Ovary (tissue), 9 donors: ENCODE measurements around the gene PRPF19. TPM values are rescaled to one million over a fixed set of nuclear protein-coding genes. Genes with fewer than 3 reads are reported as not detected.

Experiments used
- DNase-seq, 5 donors: peaks; one replicate each; pipeline ENCODE4 v3.0.0-alpha.2; 2019 to 2020
- H3K27ac ChIP-seq, 2 donors: fragments of 200-600 bp; one replicate each; pipeline versions ENCODE4 v1.5.1 to v1.8.0; 2019 to 2022
- H3K27me3 ChIP-seq: fragments of 200-600 bp; one replicate; pipeline ENCODE4 v1.8.0; 2022
- H3K36me3 ChIP-seq: fragments of 200-600 bp; sonication (generic); one replicate; pipeline ENCODE4 v1.5.1; 2019
- H3K4me1 ChIP-seq: one replicate; pipeline ENCODE4 v1.8.1; 2013; ENCODE audit warnings: mild to moderate bottlenecking, moderate library complexity; ENCODE audit not compliant: insufficient read depth
- H3K4me3 ChIP-seq: fragments of 200-600 bp; sonication (generic); one replicate; pipeline ENCODE4 v1.5.1; 2017
- H3K9me3 ChIP-seq, 2 donors: fragments of 200-600 bp in 1 of 2; sonication (generic) in 1 of 2; one replicate each; pipeline versions ENCODE4 v1.5.1 to v1.8.1; 2013 to 2019; ENCODE audit warnings: mild to moderate bottlenecking in 1 of 2, moderate library complexity in 1 of 2
- EP300 ChIP-seq: sonication (generic); formaldehyde crosslinking; IDR thresholded peaks from one replicate; pipeline ENCODE4 v1.6.1; 2017; ENCODE audit warnings: antibody characterized with exemption
- POLR2A ChIP-seq: fragments of 450-650 bp; IDR thresholded peaks from one replicate; pipeline ENCODE4 v1.6.1; 2017; ENCODE audit warnings: antibody characterized with exemption, mild to moderate bottlenecking, moderate library complexity
- WGBS, 3 donors: extraction: QIAGEN DNeasy Blood & Tissue Kit in 1 of 3; methylation state at CpG; one replicate each; pipeline versions ENCODE4 v1.1.5 to v1.1.7; 2013 to 2017; 5-methylcytosine and 5-hydroxymethylcytosine counted together
- intact Hi-C, 4 donors: fragments of 100-400 bp; cut with DNase I; formaldehyde crosslinking; loops; one replicate each; pipeline versions ENCODE4 v1.11.0 to v1.15.1; 2022 to 2023
- polyA plus RNA-seq, 2 donors: library from polyadenylated mRNA; stranded (reverse); fragments of 200-250 nt in 1 of 2; fragments of 350-450 nt in 1 of 2; fragmentation: Illumina TruSeq in 1 of 2; extraction: RNeasy Lipid Tissue Mini Kit (QIAGEN cat#74804) in 1 of 2; gene quantifications; one replicate each; pipeline ENCODE4 v1.2.3, GENCODE V29; 2013 to 2014
- total RNA-seq, 7 donors: library from RNA; depleted of rRNA in 2 of 7; stranded (reverse); fragments of >200 nt in 2 of 7; fragmentation: NEBNext Ultra II Directional in 3 of 7; extraction: Animal tissue kit (Norgen Biotek cat#: 25700) in 3 of 7; gene quantifications; one replicate each; pipeline versions ENCODE4 v1.1.0 to v1.2.4, GENCODE V29; 2016 to 2023
- TF ChIP-seq, protein P1 (sequence below), 3 donors: fragments of 450-650 bp in 2 of 3; fragments of 200-600 bp in 1 of 3; IDR thresholded peaks; one replicate each; pipeline versions ENCODE4 v1.5.1 to v1.8.0; 2016 to 2022; ENCODE audit warnings: antibody characterized with exemption in 3 of 3, mild to moderate bottlenecking in 1 of 3
- donor health status: DM: no; HTN: no; CAD: no; lungs with moderate emphysema.
- donor health status: DM: no; HTN: no; CAD: no.
- donor health status: Bipolar disorder and iron deficiency.
- donor health status: DM: yes; HTN: yes; CAD: no.
- donor health status: DM: no; HTN: no; CAD: no.
- donor health status: DM: yes; HTN: yes; CAD: no.

The PRPF19 gene
- total and polyA plus RNA-seq, 9 donors: 44.1 to 109 (median 91.6) TPM

DNA sequence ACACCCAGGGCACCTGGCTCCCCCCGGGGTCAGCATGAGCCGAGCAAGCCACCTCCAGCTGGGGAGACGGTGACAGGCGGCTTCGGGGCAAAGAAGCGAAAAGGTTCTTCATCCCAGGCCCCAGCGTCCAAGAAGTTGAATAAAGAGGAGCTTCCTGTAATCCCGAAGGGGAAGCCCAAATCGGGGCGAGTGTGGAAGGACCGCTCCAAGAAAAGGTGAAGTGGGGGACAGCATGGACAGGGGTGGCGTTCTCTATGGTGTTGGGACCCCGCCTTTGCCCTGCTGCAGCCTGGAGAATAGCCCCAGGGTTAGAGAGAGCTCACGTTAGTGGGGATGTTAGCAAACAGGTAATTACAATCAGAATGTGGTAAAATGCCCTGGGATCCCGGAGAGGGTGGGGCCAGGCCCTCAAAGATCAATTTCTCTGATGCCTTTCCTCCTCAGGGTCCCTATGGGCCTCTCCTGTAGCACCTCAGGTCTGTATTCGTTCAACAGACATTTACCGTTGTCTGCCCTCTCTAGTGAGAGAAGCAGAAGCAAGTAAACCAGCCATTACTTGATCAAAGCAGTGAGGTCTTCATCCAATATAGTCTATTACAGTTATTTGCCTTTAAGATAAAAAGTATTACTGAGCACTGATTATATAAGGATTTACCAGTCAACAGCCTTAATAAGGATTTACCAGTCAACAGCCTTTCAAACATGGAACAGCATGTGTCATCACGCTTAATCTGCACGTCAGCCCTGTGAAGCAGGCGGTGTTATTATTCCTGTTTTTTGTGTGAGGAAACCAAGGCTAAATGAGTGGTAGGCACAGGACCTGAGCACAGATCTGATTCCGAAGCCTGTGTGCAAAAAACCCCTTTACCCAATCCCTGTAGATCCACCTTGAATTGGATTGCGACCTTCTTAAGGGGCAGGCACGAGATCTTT, 63.5 kb downstream of the PRPF19 start:
- H3K4me1 ChIP-seq: peaks cover 16% of the 10 kb centered on the region
- H3K9me3 ChIP-seq: no peaks in the 10 kb centered on the region
- TF ChIP-seq, protein P1, sequence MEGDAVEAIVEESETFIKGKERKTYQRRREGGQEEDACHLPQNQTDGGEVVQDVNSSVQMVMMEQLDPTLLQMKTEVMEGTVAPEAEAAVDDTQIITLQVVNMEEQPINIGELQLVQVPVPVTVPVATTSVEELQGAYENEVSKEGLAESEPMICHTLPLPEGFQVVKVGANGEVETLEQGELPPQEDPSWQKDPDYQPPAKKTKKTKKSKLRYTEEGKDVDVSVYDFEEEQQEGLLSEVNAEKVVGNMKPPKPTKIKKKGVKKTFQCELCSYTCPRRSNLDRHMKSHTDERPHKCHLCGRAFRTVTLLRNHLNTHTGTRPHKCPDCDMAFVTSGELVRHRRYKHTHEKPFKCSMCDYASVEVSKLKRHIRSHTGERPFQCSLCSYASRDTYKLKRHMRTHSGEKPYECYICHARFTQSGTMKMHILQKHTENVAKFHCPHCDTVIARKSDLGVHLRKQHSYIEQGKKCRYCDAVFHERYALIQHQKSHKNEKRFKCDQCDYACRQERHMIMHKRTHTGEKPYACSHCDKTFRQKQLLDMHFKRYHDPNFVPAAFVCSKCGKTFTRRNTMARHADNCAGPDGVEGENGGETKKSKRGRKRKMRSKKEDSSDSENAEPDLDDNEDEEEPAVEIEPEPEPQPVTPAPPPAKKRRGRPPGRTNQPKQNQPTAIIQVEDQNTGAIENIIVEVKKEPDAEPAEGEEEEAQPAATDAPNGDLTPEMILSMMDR (IDR thresholded peaks at IDR 0.05): no peak
- TF ChIP-seq EP300: no peak
- intact Hi-C loops: loop anchor here in 1 of 4 donors (10.0 kb wide), 1 partner anchor 52 kb away; no protein-coding TSS in a partner anchor
- H3K36me3 ChIP-seq: no peaks in the 10 kb centered on the region
- no peak overlapping the region for H3K27ac ChIP-seq
- no peak for DNase-seq
- peak overlapping the region; percentile 87 for H3K4me3 ChIP-seq
- H3K27me3 ChIP-seq: no peaks in the 10 kb centered on the region
- WGBS, 3 donors: 10 to 11% (median 11%) methylated on average over 23 of the region's 23 CpGs

- H3K27me3 ChIP-seq: no peaks in the 10 kb centered on the region
- no peaks in the 10 kb centered on the region for H3K9me3 ChIP-seq
- H3K36me3 ChIP-seq: no peaks in the 10 kb centered on the region
- H3K4me3 ChIP-seq: peak within 1 kb of the TSS; percentile 87
- H3K27ac ChIP-seq: peak within 1 kb of the TSS; percentile 22 to 56
- peaks cover 16% of the 10 kb centered on the region for H3K4me1 ChIP-seq
- TF ChIP-seq, protein P1 (IDR thresholded peaks at IDR 0.05): peak in 1 of 3 donors; percentile 31
- peak; percentile 36 for TF ChIP-seq POLR2A
- TF ChIP-seq EP300: peak; percentile 37
- intact Hi-C loops: loop anchor here in 1 of 4 donors (10.0 kb wide), 1 partner anchor 53 kb away; no protein-coding TSS in a partner anchor
- DNase-seq: peak; percentile 97 to 99 (median 98)
- WGBS, 3 donors: 0% methylated on average over 45 to 57 of the region's 57 CpGs
Observed at GRCh38 chr11:60841797-60842667, 64.4 kb downstream of the PRPF19 start, which contains the start of gene CCDC86. TSS of gene CCDC86 (plus strand) at chr11:60842113. CDS start at chr11:60842125, 12 bp downstream.

Other genes with a start within 250 kb of the PRPF19 start
- gene MS4A8, start 207.0 kb downstream of the PRPF19 start, total RNA-seq: 10 to 100 TPM in 1 of 7 donors, 1 to 10 TPM in 4, under 1 TPM in 1, not detected in 1; 0.96 to 30.9 (median 2.5) TPM
- gene MS4A8, start 207.0 kb downstream of the PRPF19 start, polyA plus RNA-seq: under 1 TPM in 1 of 2 donors, not detected in 1; 0.45 TPM
- gene MS4A18, start 181.9 kb downstream of the PRPF19 start, total RNA-seq: not detected
- not detected for gene MS4A18, start 181.9 kb downstream of the PRPF19 start, polyA plus RNA-seq
- 1 to 10 TPM in 1 of 7 donors, under 1 TPM in 1, not detected in 5; 0.33 to 1.1 TPM for gene MS4A15, start 149.7 kb downstream of the PRPF19 start, total RNA-seq
- under 1 TPM in 1 of 2 donors, not detected in 1; 0.15 TPM for gene MS4A15, start 149.7 kb downstream of the PRPF19 start, polyA plus RNA-seq
- gene MS4A10, start 121.3 kb downstream of the PRPF19 start, total RNA-seq: under 1 TPM in 1 of 7 donors, not detected in 6; 0.36 TPM
- gene MS4A10, start 121.3 kb downstream of the PRPF19 start, polyA plus RNA-seq: not detected
- gene CCDC86, start 64.5 kb downstream of the PRPF19 start, total RNA-seq: 10 to 100 TPM in 6 of 7 donors, 1 to 10 TPM in 1; 7.0 to 32.9 (median 20.4) TPM
- 10 to 100 TPM; 10.5 to 16.4 TPM for gene CCDC86, start 64.5 kb downstream of the PRPF19 start, polyA plus RNA-seq
- under 1 TPM in 5 of 7 donors, not detected in 2; 0.10 to 0.46 (median 0.15) TPM for gene PTGDR2, start 50.6 kb downstream of the PRPF19 start, total RNA-seq
- gene PTGDR2, start 50.6 kb downstream of the PRPF19 start, polyA plus RNA-seq: under 1 TPM; 0.07 to 0.42 TPM
- not detected for gene ZP1, start 39.0 kb downstream of the PRPF19 start, total RNA-seq
- gene ZP1, start 39.0 kb downstream of the PRPF19 start, polyA plus RNA-seq: under 1 TPM in 1 of 2 donors, not detected in 1; 0.17 TPM
- gene TMEM109, start 7.6 kb upstream of the PRPF19 start, total RNA-seq: 100 to 1,000 TPM in 5 of 7 donors, 10 to 100 TPM in 2; 88.7 to 143 (median 109) TPM
- gene TMEM109, start 7.6 kb upstream of the PRPF19 start, polyA plus RNA-seq: 100 to 1,000 TPM; 133 to 145 TPM
- gene TMEM132A, start 17.9 kb upstream of the PRPF19 start, total RNA-seq: 10 to 100 TPM; 16.5 to 34.1 (median 21.3) TPM
- gene TMEM132A, start 17.9 kb upstream of the PRPF19 start, polyA plus RNA-seq: 10 to 100 TPM in 1 of 2 donors, 1 to 10 TPM in 1; 2.9 to 21.3 TPM
- 10 to 100 TPM; 25.3 to 55.8 (median 43.9) TPM for gene SLC15A3, start 45.6 kb upstream of the PRPF19 start, total RNA-seq
- 10 to 100 TPM; 27.2 to 38.9 TPM for gene SLC15A3, start 45.6 kb upstream of the PRPF19 start, polyA plus RNA-seq
- 1 to 10 TPM in 3 of 7 donors, under 1 TPM in 4; 0.42 to 2.2 (median 0.69) TPM for gene CD6, start 65.1 kb upstream of the PRPF19 start, total RNA-seq
- gene CD6, start 65.1 kb upstream of the PRPF19 start, polyA plus RNA-seq: 1 to 10 TPM in 1 of 2 donors, under 1 TPM in 1; 0.44 to 3.4 TPM
- gene CD5, start 195.9 kb upstream of the PRPF19 start, total RNA-seq: 1 to 10 TPM in 1 of 7 donors, under 1 TPM in 5, not detected in 1; 0.12 to 1.3 (median 0.29) TPM
- under 1 TPM; 0.12 to 0.83 TPM for gene CD5, start 195.9 kb upstream of the PRPF19 start, polyA plus RNA-seq